Measurements from ENCODE around the gene ZNF668. TPM values are rescaled to one million over a fixed set of nuclear protein-coding genes. Genes with fewer than 3 reads are reported as not detected.
"Not testable (repeated sequence)": the region's sequence is repeated elsewhere in the genome, so short reads cannot be mapped to it uniquely, and the experiment has no call there.

Gene ZNF668
- total and polyA plus RNA-seq, 12 donors, result 2.4 to 29.5 (median 11.5) TPM

DNA sequence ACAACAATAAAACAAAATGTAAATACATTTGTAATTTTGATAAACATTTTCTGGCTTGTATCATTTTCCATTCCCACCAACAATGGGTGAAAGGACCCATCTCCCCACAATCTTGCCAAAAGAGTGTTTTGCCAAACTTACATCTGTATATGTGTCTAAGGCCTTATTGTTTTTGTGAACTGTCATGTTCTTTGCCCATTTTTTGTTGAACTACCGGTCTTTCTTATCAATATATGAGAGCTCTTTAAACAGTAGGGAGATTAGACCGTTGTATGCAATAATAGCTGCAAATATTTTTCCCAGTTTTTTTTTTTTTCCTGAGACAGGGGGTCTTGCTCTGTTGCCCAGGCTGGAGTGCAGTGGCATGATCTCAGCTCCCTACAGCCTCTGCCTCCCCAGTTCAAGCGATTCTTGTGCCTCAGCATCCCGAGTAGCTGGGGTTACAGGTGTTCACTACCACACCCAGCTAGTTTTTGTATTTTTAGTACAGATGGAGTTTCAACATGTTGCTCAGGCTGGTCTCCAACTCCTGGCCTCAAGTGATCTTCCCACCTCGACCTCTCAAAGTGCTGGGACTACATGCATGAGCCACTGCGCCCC, 50.3 kb downstream of the ZNF668 start:
- intact Hi-C loops (cut with DNase I), result no loop called here
- TF ChIP-seq, protein P1, sequence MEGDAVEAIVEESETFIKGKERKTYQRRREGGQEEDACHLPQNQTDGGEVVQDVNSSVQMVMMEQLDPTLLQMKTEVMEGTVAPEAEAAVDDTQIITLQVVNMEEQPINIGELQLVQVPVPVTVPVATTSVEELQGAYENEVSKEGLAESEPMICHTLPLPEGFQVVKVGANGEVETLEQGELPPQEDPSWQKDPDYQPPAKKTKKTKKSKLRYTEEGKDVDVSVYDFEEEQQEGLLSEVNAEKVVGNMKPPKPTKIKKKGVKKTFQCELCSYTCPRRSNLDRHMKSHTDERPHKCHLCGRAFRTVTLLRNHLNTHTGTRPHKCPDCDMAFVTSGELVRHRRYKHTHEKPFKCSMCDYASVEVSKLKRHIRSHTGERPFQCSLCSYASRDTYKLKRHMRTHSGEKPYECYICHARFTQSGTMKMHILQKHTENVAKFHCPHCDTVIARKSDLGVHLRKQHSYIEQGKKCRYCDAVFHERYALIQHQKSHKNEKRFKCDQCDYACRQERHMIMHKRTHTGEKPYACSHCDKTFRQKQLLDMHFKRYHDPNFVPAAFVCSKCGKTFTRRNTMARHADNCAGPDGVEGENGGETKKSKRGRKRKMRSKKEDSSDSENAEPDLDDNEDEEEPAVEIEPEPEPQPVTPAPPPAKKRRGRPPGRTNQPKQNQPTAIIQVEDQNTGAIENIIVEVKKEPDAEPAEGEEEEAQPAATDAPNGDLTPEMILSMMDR (IDR thresholded peaks at IDR 0.05), result no peak
- no peak for TF ChIP-seq POLR2A (IDR thresholded peaks at IDR 0.05)
- no peaks in the 10 kb centered on the region for H3K27me3 ChIP-seq
- WGBS, 4 donors, result 85 to 90% (median 87%) methylated on average over 6 of the region's 6 CpGs
- H3K4me1 ChIP-seq (replicated peaks in 1 of 2), result peaks cover 7% of the 10 kb centered on the region in 2 donors
- no peak overlapping the region for H3K4me3 ChIP-seq
- no peak overlapping the region for H3K27ac ChIP-seq
- no peaks in the 10 kb centered on the region for H3K36me3 ChIP-seq (replicated peaks in 1 of 2)
- H3K9me3 ChIP-seq (replicated peaks in 1 of 3), result no peaks in the 10 kb centered on the region
- no peak for DNase-seq

DNA sequence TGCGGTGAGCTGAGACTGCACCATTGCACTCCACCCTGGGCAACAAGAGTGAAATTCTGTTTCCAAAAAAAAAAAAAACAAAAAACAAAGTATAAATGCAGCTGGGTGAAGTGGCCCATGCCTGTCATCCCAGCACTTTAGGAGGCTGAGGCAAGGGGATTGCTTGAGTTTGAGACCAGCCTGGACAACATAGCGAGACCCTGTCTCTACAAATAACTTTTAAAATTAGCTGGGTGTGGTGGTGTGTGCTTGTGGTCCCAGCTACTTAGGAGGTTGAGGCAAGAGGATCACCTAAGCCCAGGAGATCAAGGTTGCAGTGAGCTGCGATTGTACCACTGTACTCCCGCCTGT, 50.8 kb downstream of the ZNF668 start:
- no peak overlapping the region for H3K27ac ChIP-seq
- H3K4me3 ChIP-seq, result no peak overlapping the region
- no peak for DNase-seq
- WGBS, 4 donors, result 91 to 93% (median 92%) methylated on average over 4 of the region's 4 CpGs
- no peaks in the 10 kb centered on the region for H3K9me3 ChIP-seq (replicated peaks in 1 of 3)
- H3K4me1 ChIP-seq (replicated peaks in 1 of 2), result peaks cover 7% of the 10 kb centered on the region in 2 donors
- intact Hi-C loops (cut with DNase I), result no loop called here
- no peaks in the 10 kb centered on the region for H3K36me3 ChIP-seq (replicated peaks in 1 of 2)
- H3K27me3 ChIP-seq, result no peaks in the 10 kb centered on the region
- TF ChIP-seq, protein P1 (IDR thresholded peaks at IDR 0.05), result no peak
- no peak for TF ChIP-seq POLR2A (IDR thresholded peaks at IDR 0.05)

- Histone ChIP-seq H3K27me3 (no peaks in the 10 kb centered on the region), H3K36me3 (replicated peaks in 1 of 2) (no peaks in the 10 kb centered on the region), H3K9me3 (replicated peaks in 1 of 3) (no peaks in the 10 kb centered on the region), H3K4me1 (replicated peaks in 1 of 2) (peaks cover 7% of the 10 kb centered on the region in 2 donors), H3K27ac (no peak overlapping the region), H3K4me3 (no peak overlapping the region)
- TF ChIP-seq, protein P1 (IDR thresholded peaks at IDR 0.05), result no peak
- no peak for TF ChIP-seq POLR2A (IDR thresholded peaks at IDR 0.05)
- intact Hi-C loops (cut with DNase I), result no loop called here
- DNase-seq, result no peak
- WGBS, 4 donors, result 73 to 77% (median 76%) methylated on average over 12 of the region's 12 CpGs
Observed at GRCh38 chr16:31022544-31023251, 51.3 kb downstream of the ZNF668 start.

- peaks cover 5% of the 10 kb centered on the region in 2 donors for H3K4me1 ChIP-seq (replicated peaks in 1 of 2)
- no peaks in the 10 kb centered on the region for H3K9me3 ChIP-seq (replicated peaks in 1 of 3)
- 93 to 96% (median 94%) methylated on average over 3 of the region's 3 CpGs for WGBS, 4 donors
- no peak overlapping the region for H3K4me3 ChIP-seq
- H3K27me3 ChIP-seq, result no peaks in the 10 kb centered on the region
- H3K27ac ChIP-seq, result no peak overlapping the region
- intact Hi-C loops (cut with DNase I), result no loop called here
- no peaks in the 10 kb centered on the region for H3K36me3 ChIP-seq (replicated peaks in 1 of 2)
- no peak for DNase-seq
- no peak for TF ChIP-seq POLR2A (IDR thresholded peaks at IDR 0.05)
- TF ChIP-seq, protein P1 (IDR thresholded peaks at IDR 0.05), result no peak
Observed at GRCh38 chr16:31020536-31020935, 53.5 kb downstream of the ZNF668 start.

- H3K4me3 ChIP-seq; H3K27ac ChIP-seq; H3K4me1 ChIP-seq (replicated peaks in 1 of 2); H3K9me3 ChIP-seq (replicated peaks in 1 of 3); H3K36me3 ChIP-seq (replicated peaks in 1 of 2); DNase-seq; intact Hi-C loops (cut with DNase I); H3K27me3 ChIP-seq: not testable (repeated sequence)
- WGBS, 4 donors, result 89 to 91% (median 90%) methylated on average over 10 of the region's 10 CpGs
Observed at GRCh38 chr16:31017756-31018155, 56.3 kb downstream of the ZNF668 start.
